ENCODE data around the gene CRTC3.

- peak; percentile 48 for TF ChIP-seq CTCF (conservative IDR thresholded peaks at IDR 0.05; ENCODE audit: low read length)
- no peak for TF ChIP-seq EZH2phosphoT487 (IDR thresholded peaks at IDR 0.05; ENCODE audit: borderline replicate concordance, low read depth, low read length)
Observed at GRCh38 chr15:90581771-90582352, 52.1 kb downstream of the CRTC3 start.

All from OCI-LY7 (cell line).